GM04503 (cell line): ENCODE data around the gene COL7A1.
A peak's percentile ranks its signal among the peaks of the same experiment; 100 is the strongest.

Experiments used
- DNase-seq: peaks from one replicate; pipeline ENCODE4 v3.0.0-alpha.2; 2012; ENCODE audit warnings: low read depth

COL7A1 gene

DNA sequence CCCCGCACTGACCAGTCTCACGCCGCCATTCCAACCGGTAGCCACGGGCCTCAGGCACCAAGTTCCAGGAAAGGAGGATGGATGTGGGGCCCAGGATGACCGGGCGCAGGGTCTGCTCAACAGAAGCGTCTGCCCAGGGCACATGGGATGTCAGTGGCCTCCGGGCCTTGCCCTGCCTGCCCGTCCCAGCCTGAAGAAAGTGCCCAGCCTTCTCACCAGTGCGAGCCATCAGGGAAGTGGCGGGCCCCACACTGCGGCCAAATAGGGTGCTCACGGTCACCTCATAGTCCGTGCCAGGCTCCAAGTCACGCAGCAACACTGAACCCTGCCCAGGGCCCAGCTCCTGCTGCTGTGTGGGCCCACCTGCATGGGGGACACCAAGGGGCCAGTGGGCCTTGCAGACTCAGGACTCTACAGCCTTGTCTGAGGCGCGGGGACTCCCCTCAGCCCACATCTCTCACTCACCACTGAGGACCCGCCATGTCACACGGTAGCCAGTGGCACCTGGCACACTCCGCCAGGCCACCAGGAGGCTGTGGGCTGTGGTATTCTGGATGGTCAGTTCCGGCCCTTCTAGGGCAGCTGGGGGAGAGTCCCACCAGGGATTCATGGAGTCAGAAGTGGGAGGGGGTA lies 3.1 kb downstream of the COL7A1 start:
- DNase-seq, result no peak

DNA sequence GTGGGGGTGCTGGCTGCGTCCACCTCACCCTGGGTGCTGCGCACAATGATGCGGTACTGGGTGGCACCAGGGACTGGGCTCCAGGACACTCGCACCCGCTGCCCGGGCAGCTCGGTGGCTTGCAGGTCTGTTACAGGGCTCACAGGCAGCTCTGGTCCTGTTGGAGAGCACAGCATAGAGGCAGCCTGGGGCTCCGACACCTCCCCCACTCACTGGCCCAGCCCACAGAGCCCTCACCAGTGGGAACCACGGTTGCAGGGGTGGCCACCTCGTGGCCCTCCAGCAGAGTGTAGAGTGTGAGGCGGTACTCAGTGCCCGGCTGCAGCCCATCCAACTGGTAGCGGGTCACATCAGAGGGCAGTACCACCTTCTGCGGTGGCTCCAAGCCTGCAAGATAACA lies 3.7 kb downstream of the COL7A1 start:
- DNase-seq, result no peak

GRCh38 chr3:48588230-48588629 lies 6.9 kb downstream of the COL7A1 start:
- no peak for DNase-seq

DNA sequence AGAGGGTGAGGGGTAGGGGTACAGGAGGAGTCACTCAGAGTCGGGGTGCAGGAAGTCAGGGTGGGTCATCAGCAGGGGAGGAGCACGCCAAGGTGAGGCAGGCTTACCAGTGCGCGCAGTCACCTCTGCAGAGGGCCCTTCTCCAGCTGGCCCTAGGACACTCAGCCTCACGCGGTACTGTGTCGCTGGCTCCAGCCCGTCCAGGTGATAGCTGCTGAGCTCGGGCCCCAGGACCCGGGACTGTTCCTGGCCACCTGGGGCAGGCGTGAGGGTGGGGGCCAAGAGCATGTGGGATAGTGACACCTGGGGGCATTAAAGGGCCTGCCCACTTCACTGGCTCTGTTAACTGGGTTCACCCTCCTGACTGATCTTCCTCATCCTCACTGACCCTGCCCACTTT lies 7.4 kb downstream of the COL7A1 start:
- DNase-seq, result no peak

DNA sequence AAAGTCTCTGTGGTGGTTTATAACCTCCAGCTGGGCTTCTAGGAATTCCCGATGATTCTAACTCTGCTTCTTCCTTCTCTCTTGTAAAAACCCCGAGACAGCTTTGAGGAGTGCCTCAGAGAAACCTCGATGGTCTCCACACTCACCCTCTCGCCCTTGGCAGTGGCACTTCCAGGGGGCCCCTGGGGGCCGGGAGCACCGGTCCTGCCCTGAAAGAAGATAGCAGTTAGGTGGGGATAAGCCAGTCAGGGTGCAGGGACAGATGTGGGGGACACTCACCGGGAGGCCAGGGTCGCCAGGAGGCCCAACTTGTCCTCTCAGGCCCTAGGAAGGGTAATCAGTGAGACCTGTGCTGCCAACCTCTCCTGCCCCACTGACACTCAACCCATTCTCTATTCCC lies 9.7 kb downstream of the COL7A1 start:
- DNase-seq, result no peak

- DNase-seq, result no peak
Observed at GRCh38 chr3:48584836-48585235, 10.3 kb downstream of the COL7A1 start.

DNA sequence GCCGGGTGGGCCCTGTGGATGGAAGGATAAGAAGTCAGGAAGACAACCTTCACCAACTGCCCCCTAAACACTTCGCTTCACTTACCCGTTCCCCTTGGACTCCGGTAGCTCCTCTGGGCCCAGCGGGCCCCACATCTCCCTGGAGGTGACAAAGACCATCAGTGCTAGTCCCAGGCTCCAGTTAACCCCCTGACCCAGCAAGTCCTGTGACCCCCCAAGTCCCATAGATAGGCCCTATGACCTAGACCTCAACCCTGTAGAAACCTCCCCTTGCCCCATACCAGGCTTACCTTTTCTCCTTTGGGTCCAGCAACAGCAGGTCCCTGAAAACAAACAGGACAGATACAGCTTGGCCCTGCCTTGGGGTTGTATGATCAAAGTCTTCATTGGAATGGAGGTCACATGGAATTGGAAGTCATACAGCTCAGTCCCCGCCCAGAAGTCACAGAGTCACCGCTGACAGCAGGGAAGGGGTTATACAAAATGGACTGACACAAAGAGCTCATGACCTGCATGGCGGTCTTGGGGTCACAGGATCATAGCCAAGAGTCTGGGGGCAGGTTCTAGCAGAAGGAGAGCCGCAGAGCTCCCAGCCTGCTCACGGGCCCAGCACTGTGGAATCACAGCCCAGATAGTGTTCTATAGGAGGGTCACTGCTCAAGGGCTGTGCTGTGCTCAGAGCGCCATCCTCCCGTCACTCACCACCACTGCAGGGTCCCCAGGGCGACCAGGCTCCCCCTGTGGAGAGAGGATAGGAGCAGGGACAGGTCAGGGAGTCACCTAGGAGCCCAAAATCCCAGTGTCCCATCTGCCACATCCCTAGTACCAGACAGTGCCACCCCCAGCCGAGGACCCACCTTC lies 13.3 kb downstream of the COL7A1 start:
- DNase-seq, result no peak

DNA sequence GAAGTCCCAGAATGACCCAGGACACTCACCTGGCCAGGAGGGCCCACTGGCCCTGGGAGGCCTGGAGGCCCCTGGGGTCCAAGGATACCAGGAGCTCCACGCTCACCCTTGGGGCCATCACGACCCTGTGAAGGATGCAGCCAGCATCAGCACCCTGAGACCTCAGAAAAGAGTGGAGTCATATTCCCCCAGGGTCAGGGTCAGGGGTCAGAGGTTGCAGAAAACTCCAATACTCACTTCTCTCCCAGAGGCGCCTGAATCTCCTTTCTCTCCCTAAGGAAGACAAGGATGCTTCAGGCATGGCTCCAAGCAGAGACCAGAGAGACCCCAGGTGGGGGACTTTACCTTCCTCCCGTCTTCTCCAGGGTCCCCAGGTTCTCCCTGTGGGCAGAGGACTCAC lies 18.5 kb downstream of the COL7A1 start:
- DNase-seq, result no peak

DNA sequence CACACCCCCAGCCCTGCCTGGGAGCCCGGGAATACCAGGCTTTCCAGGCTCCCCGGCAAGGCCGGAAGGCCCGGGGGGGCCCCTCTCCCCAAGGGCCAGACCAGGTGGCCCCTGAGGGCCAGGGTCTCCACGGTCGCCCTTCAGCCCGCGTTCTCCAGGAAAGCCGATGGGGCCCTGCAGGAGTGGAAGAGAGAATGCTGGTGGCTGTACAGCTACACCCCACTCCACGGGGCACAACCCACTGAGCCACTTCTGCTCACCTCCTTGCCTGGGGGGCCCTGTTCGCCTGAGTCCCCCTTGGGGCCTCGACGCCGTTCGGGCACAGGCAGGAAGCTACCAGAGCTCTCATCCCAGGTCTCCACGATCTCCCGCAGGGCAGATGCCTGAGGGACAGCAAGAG lies 19.8 kb downstream of the COL7A1 start:
- no peak for DNase-seq

- DNase-seq, result no peak
Observed at GRCh38 chr3:48573973-48574585, 21.1 kb downstream of the COL7A1 start.

DNA sequence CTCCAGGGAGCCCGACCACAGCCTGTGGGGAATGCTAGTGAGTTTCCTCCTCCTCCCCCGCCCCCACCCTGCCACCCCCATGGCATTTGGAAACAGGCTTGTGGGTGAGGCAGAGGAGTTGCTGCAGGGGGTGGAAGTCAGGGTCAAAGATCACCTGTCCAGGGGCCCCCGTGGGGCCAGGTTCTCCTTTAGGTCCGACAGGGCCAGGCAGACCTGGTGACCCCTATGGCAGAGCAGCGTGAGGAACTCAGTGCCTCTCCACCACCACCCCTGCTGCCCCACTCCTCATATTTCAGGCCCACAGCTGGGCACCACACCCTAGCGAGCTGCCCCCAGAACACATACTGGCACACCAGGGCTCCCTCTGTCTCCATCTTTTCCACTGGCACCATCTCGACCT lies 22.6 kb downstream of the COL7A1 start:
- DNase-seq, result no peak

DNA sequence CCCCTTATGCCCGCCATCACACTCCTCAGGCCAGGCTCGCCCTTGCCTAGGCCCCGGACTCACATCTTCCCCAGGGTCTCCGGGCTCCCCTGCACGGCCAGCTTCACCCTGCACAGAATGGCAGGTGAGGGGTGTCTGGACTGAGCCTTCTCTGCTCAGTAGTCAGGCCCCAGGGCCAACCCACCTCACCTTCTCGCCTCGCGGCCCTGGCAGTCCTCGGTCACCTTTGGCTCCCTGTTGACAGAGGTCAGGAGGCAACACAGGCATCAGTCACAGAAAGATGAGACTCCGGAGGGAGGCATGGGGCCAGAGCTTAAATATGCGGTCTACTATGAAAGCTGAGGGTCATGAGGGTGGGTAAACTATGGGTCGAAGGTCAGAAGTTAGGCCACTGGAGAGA lies 23.2 kb downstream of the COL7A1 start:
- no peak for DNase-seq

- no peak for DNase-seq
Observed at GRCh38 chr3:48569808-48570450, 25.2 kb downstream of the COL7A1 start.

GRCh38 chr3:48569400-48569799 lies 25.7 kb downstream of the COL7A1 start:
- DNase-seq, result no peak

- DNase-seq, result no peak
Observed at GRCh38 chr3:48568476-48568875, 26.7 kb downstream of the COL7A1 start.

DNA sequence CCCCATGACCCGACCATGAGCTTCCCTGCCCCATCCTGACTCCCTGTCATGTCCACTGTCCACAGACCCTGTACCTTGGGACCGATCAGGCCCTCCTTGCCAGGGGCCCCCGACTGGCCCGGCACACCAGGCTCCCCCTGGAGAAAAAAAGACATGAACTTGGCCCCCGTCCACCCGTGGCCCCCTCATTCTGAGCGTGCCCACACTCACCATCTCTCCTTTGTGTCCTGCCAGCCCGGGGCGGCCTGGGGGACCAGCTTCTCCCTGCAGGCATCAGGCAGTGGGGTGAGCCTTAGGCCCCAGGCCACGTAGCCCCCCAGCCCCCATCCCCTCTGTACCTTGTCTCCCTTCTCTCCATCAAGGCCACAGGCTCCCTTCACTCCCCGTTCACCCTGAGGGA lies 27.6 kb downstream of the COL7A1 start:
- DNase-seq, result no peak

DNA sequence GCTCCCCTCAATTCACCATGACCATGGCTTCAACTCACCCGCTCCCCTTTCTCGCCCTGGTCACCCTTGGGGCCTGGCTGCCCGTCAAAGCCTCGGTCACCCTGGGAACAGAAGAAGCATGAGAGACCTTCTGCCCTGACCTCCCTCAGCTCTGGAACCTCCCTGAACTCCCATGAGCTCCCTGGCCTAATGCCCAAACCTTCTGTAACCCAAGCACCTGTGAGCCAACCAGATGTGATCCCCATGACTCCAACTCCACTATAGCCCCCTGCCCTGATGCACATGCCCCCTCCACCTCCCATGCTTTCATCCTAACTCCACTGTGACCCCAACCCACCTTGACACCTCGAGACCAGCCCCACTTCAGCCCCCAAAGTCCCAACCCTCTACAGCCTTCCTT lies 28.0 kb downstream of the COL7A1 start:
- no peak for DNase-seq

DNA sequence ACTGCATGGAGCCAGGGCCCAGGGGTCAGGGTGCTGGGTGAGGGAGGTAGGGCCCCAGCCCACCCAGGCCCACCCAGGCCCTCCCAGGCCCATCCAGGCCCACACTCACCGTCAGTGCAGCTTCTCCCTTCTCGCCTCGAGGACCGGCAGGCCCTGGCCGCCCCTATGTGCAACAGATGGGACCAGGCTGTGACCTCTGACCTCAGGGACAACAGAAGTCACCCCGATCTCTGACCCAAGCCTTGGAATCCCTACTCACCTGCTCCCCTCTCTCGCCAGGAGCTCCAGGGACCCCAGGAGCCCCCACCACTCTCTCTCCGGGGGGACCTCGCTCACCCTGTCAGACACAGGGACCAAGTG lies 28.7 kb downstream of the COL7A1 start:
- no peak for DNase-seq

DNA sequence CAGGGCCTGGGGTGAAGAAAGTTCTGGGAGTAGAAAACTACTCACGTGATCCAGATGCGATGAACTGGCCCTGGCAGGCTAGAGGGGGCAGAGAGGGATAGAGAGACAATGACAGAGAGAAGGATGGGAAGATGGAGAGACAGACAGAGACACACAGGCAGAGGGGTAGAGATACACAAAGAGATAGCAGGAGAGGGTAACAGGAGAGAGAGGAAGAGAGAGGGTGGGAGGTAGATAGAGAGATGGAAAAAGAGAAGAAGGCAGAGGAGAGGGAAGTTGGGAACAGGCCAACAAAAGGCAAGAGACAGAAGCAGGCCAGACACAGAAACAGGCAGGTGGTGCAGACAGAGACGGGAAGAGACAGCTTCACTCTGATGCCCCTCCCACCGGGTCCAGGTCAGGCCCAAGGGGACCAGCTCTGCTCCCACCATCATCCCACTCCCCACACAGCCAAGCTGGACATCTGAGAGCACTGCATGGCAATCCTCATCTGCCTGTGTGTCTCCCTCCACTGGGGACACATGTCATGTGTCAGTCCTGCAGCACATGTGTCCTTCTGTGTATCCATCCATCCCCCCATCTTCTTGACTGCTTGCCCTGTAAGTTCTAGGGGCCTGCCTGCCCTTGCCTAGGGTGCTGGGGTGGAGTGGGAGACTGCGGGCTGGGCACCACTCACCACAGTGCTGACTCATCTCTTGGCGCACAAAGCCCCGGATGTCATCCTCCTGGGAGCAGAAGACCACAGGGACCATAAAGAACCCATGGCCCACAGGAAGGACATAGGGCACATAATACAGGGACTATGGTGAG lies 29.3 kb downstream of the COL7A1 start:
- DNase-seq, result no peak

DNA sequence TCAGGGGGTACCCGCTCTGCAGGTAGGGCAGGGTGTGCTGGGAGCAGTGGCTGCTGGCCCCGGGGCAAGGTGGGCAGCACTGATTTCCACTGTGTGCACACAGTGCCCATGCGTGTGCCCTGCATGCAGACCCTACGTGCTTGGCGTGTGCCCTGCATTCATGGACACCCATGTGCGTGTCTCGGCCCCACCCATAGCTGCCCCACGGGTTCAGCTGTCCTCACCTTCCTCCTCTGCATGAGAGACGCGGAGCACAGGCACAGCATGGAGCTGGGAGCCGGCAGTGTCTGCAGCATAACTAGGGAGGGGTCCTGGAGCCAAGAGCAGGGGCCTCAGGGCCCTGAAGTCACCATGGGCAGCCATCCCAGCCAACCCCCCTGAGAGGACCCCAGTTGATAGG lies 29.9 kb downstream of the COL7A1 start:
- DNase-seq, result no peak

DNA sequence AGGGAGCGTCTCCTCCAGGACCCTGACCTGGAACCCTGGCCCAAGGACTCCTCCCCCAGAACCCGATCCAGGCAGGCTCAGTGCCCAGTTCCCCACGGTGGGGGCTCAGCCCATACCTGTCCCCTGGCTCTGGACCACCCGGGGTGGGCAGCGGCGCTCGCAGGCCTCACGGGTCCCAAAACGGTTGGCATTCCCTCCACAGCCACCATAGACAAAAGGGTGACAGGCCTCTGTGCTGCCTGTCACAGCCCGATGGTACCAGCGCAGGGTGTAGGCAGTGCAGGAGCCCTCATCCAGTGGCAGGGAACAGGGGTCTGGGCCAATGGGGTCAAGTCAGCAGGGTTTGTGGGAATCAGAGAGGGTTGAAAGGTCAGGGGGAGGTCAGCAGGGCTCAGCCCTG lies 30.5 kb downstream of the COL7A1 start:
- DNase-seq, result no peak

- DNase-seq, result peak; percentile 56
Observed at GRCh38 chr3:48564022-48564421, 31.1 kb downstream of the COL7A1 start.
